ENCODE measurements around the gene MUC5AC.
"Not testable (repeated sequence)": the region's sequence is repeated elsewhere in the genome, so short reads cannot be mapped to it uniquely, and the experiment has no call there.

Gene MUC5AC
- long read RNA-seq, donor 1 = 0 reads
- long read RNA-seq, donor 2 = 0 reads
- long read RNA-seq, donor 3 = 0 reads
- long read RNA-seq, donor 4 = 0 reads
- long read RNA-seq, donor 5 = 0 reads
- long read RNA-seq, donor 6 = 0 reads
- long read RNA-seq, donor 7 = 0 reads
- long read RNA-seq, donor 8 = 0 reads

GRCh38 chr11:1157645-1158591 lies at the start of gene MUC5AC:
MUC5AC (plus strand) TSS chr11:1157953; CDS start chr11:1158000, 47 bp downstream.
- DNase-seq = no peak

- DNase-seq = no peak
Observed at GRCh38 chr11:1108246-1108900, 49.4 kb upstream of the MUC5AC start.

GRCh38 chr11:1109101-1109917 lies 48.4 kb upstream of the MUC5AC start:
- DNase-seq = no peak

GRCh38 chr11:1109918-1110705 lies 47.6 kb upstream of the MUC5AC start:
- DNase-seq = no peak

- no peak for DNase-seq
Observed at GRCh38 chr11:1111545-1112212, 46.1 kb upstream of the MUC5AC start.

GRCh38 chr11:1112351-1113191 lies 45.2 kb upstream of the MUC5AC start:
- no peak for DNase-seq

- DNase-seq = no peak
Observed at GRCh38 chr11:1113405-1114201, 44.1 kb upstream of the MUC5AC start.

GRCh38 chr11:1115292-1115691 lies 42.5 kb upstream of the MUC5AC start:
- DNase-seq = not testable (repeated sequence)

GRCh38 chr11:1116104-1116503 lies 41.6 kb upstream of the MUC5AC start:
- no peak for DNase-seq

- DNase-seq = no peak
Observed at GRCh38 chr11:1116666-1117390, 40.9 kb upstream of the MUC5AC start.

GRCh38 chr11:1117992-1118391 lies 39.8 kb upstream of the MUC5AC start:
- DNase-seq = no peak

GRCh38 chr11:1118755-1119603 lies 38.8 kb upstream of the MUC5AC start:
- no peak for DNase-seq

- DNase-seq = no peak
Observed at GRCh38 chr11:1119604-1120146, 38.1 kb upstream of the MUC5AC start.

- DNase-seq = no peak
Observed at GRCh38 chr11:1120532-1121330, 37.0 kb upstream of the MUC5AC start.

- no peak for DNase-seq
Observed at GRCh38 chr11:1121331-1121812, 36.4 kb upstream of the MUC5AC start.

Data from right kidney (tissue), 9 donors.